Effector memory CD8-positive, alpha-beta T cell (primary cell): ENCODE results near the gene INPP5J.

Experiments used
- ATAC-seq: fragments of 150-1000 bp; cut with Tn5 transposase; replicated peaks from 2 replicates; pipeline ENCODE4 v1.10.0; 2021; ENCODE audit warnings: mild to moderate bottlenecking, moderate library complexity
- DNase-seq, 3 experiments: peaks; one replicate each; pipeline ENCODE4 v3.0.0; 2021
- H3K27ac Mint-ChIP-seq, 2 donors: one replicate each; pipeline ENCODE4 v1.8.0; 2022; ENCODE audit warnings: mild to moderate bottlenecking in 2 of 2, mixed read lengths in 2 of 2, moderate library complexity in 2 of 2
- H3K27me3 Mint-ChIP-seq, 2 donors: one replicate each; pipeline ENCODE4 v1.8.0; 2022; ENCODE audit warnings: mixed read lengths in 2 of 2
- H3K36me3 Mint-ChIP-seq: one replicate; pipeline ENCODE4 v1.8.0; 2022; ENCODE audit warnings: mild to moderate bottlenecking, moderate library complexity, mixed read lengths; ENCODE audit not compliant: insufficient read depth
- H3K4me1 Mint-ChIP-seq, 2 donors: one replicate each; pipeline ENCODE4 v1.8.0; 2022; ENCODE audit warnings: low read depth in 2 of 2, mixed read lengths in 2 of 2
- H3K4me3 Mint-ChIP-seq, 2 donors: one replicate each; pipeline ENCODE4 v1.8.0; 2022; ENCODE audit warnings: mild to moderate bottlenecking in 2 of 2, mixed read lengths in 2 of 2, moderate library complexity in 2 of 2
- H3K9me3 Mint-ChIP-seq, 2 donors: one replicate each; pipeline ENCODE4 v1.8.0; 2022; ENCODE audit warnings: mixed read lengths in 2 of 2

Gene INPP5J

GRCh38 chr22:31083377-31083768 lies 39.4 kb upstream of the INPP5J start:
- peak overlapping the region; percentile 85 to 90 for H3K4me3 Mint-ChIP-seq

GRCh38 chr22:31083923-31084810 lies 38.6 kb upstream of the INPP5J start:
- H3K4me1 Mint-ChIP-seq = peaks cover 30 to 37% of the 10 kb centered on the region in 2 donors
- ATAC-seq = no peak
- H3K9me3 Mint-ChIP-seq = no peaks in the 10 kb centered on the region
- peak overlapping the region; percentile 83 to 90 for H3K4me3 Mint-ChIP-seq
- peaks cover 10% of the 10 kb centered on the region for H3K36me3 Mint-ChIP-seq
- no peaks in the 10 kb centered on the region for H3K27me3 Mint-ChIP-seq
- H3K27ac Mint-ChIP-seq = peak overlapping the region in 1 of 2 donors; percentile 80
- DNase-seq = no peak

More at GRCh38 chr22:31083377-31083768, 39.4 kb upstream of the INPP5J start:
- no peak overlapping the region for H3K27ac Mint-ChIP-seq
- DNase-seq (no peak), ATAC-seq (no peak)
- H3K4me1 Mint-ChIP-seq = peaks cover 30 to 37% of the 10 kb centered on the region in 2 donors
- no peaks in the 10 kb centered on the region for H3K9me3 Mint-ChIP-seq
- H3K36me3 Mint-ChIP-seq = peaks cover 10% of the 10 kb centered on the region
- H3K27me3 Mint-ChIP-seq = no peaks in the 10 kb centered on the region

- H3K4me3 Mint-ChIP-seq = peak overlapping the region; percentile 83 to 90
- peak; percentile 80 to 82 (median 81) for DNase-seq
- H3K4me1 Mint-ChIP-seq = peaks cover 30 to 37% of the 10 kb centered on the region in 2 donors
- ATAC-seq = peak; percentile 87
- H3K27ac Mint-ChIP-seq = peak overlapping the region; percentile 79 to 80
- H3K9me3 Mint-ChIP-seq = no peaks in the 10 kb centered on the region
- no peaks in the 10 kb centered on the region for H3K27me3 Mint-ChIP-seq
- H3K36me3 Mint-ChIP-seq = peaks cover 12% of the 10 kb centered on the region
These were observed 37.8 kb upstream of the INPP5J start for GRCh38 chr22:31084811-31085492.

GRCh38 chr22:31085493-31085824 lies 37.3 kb upstream of the INPP5J start:
- H3K9me3 Mint-ChIP-seq = no peaks in the 10 kb centered on the region
- no peak for ATAC-seq
- H3K27ac Mint-ChIP-seq = peak overlapping the region; percentile 79 to 80
- H3K4me3 Mint-ChIP-seq = peak overlapping the region; percentile 83 to 90
- no peaks in the 10 kb centered on the region for H3K27me3 Mint-ChIP-seq
- peaks cover 12% of the 10 kb centered on the region for H3K36me3 Mint-ChIP-seq
- DNase-seq = no peak
- H3K4me1 Mint-ChIP-seq = peaks cover 29 to 36% of the 10 kb centered on the region in 2 donors

- H3K4me1 Mint-ChIP-seq = peaks cover 25 to 32% of the 10 kb centered on the region in 2 donors
- H3K4me3 Mint-ChIP-seq = peak overlapping the region in 1 of 2 donors; percentile 90
- DNase-seq (no peak), ATAC-seq (no peak)
- no peaks in the 10 kb centered on the region for H3K27me3 Mint-ChIP-seq
- no peaks in the 10 kb centered on the region for H3K9me3 Mint-ChIP-seq
- no peak overlapping the region for H3K27ac Mint-ChIP-seq
- peaks cover 12% of the 10 kb centered on the region for H3K36me3 Mint-ChIP-seq
These were observed 36.8 kb upstream of the INPP5J start for GRCh38 chr22:31085928-31086327.

GRCh38 chr22:31086703-31087330 lies 35.9 kb upstream of the INPP5J start:
- no peak overlapping the region for H3K27ac Mint-ChIP-seq
- peaks cover 5% of the 10 kb centered on the region for H3K36me3 Mint-ChIP-seq
- no peak overlapping the region for H3K4me3 Mint-ChIP-seq
- peaks cover 16 to 24% of the 10 kb centered on the region in 2 donors for H3K4me1 Mint-ChIP-seq
- no peak for DNase-seq
- ATAC-seq = no peak
- H3K9me3 Mint-ChIP-seq = no peaks in the 10 kb centered on the region
- H3K27me3 Mint-ChIP-seq = no peaks in the 10 kb centered on the region

- H3K4me3 Mint-ChIP-seq = no peak overlapping the region
- DNase-seq (no peak), ATAC-seq (no peak)
- no peaks in the 10 kb centered on the region for H3K27me3 Mint-ChIP-seq
- no peak overlapping the region for H3K27ac Mint-ChIP-seq
- no peaks in the 10 kb centered on the region for H3K9me3 Mint-ChIP-seq
- H3K36me3 Mint-ChIP-seq = peaks cover 5% of the 10 kb centered on the region
- peaks cover 8 to 18% of the 10 kb centered on the region in 2 donors for H3K4me1 Mint-ChIP-seq
These were observed 35.0 kb upstream of the INPP5J start for GRCh38 chr22:31087744-31088215.

GRCh38 chr22:31088233-31088986 lies 34.4 kb upstream of the INPP5J start:
- Mint-ChIP-seq H3K4me3 (no peak overlapping the region), H3K27ac (no peak overlapping the region), H3K4me1 (peaks cover 8 to 13% of the 10 kb centered on the region in 2 donors), H3K27me3 (no peaks in the 10 kb centered on the region), H3K9me3 (no peaks in the 10 kb centered on the region), H3K36me3 (peaks cover 5% of the 10 kb centered on the region)
- no peak for ATAC-seq
- DNase-seq = no peak

GRCh38 chr22:31089160-31090100 lies 33.3 kb upstream of the INPP5J start:
- ATAC-seq = no peak
- no peak for DNase-seq
- H3K36me3 Mint-ChIP-seq = peaks cover 5% of the 10 kb centered on the region
- H3K27me3 Mint-ChIP-seq = no peaks in the 10 kb centered on the region
- no peak overlapping the region for H3K4me3 Mint-ChIP-seq
- H3K4me1 Mint-ChIP-seq = peaks cover 3 to 4% of the 10 kb centered on the region in 2 donors
- no peaks in the 10 kb centered on the region for H3K9me3 Mint-ChIP-seq
- H3K27ac Mint-ChIP-seq = no peak overlapping the region

GRCh38 chr22:31090217-31091085 lies 32.3 kb upstream of the INPP5J start:
- Mint-ChIP-seq H3K9me3 (no peaks in the 10 kb centered on the region), H3K4me3 (no peak overlapping the region), H3K36me3 (peaks cover 3% of the 10 kb centered on the region), H3K27me3 (no peaks in the 10 kb centered on the region), H3K27ac (no peak overlapping the region), H3K4me1 (no peaks in the 10 kb centered on the region)
- no peak for ATAC-seq
- no peak for DNase-seq

- no peaks in the 10 kb centered on the region for H3K9me3 Mint-ChIP-seq
- no peak overlapping the region for H3K4me3 Mint-ChIP-seq
- H3K27ac Mint-ChIP-seq = no peak overlapping the region
- no peak for ATAC-seq
- H3K27me3 Mint-ChIP-seq = no peaks in the 10 kb centered on the region
- no peak for DNase-seq
- peaks cover 3% of the 10 kb centered on the region for H3K36me3 Mint-ChIP-seq
- H3K4me1 Mint-ChIP-seq = no peaks in the 10 kb centered on the region
These were observed 31.4 kb upstream of the INPP5J start for GRCh38 chr22:31091106-31091975.
